ENCODE results near the gene RALGAPA1. TPM values are rescaled to one million over a fixed set of nuclear protein-coding genes. Genes with fewer than 3 reads are reported as not detected.

RALGAPA1 gene
- total and polyA plus RNA-seq, 2 of the 13 experiments (the other 11 are each of a cell fraction or from before 2014, with no cell fraction given), result 65.0 to 89.2 TPM

- peak; percentile 100 for TF ChIP-seq ZNF788 (CRISPR knock-in tag; IDR thresholded peaks at IDR 0.05; ENCODE audit: borderline replicate concordance)
- peak; percentile 100 for TF ChIP-seq KLF9 (CRISPR knock-in tag; IDR thresholded peaks at IDR 0.05; ENCODE audit: low read depth)
- peak; percentile 100 for TF ChIP-seq ZFP37 (CRISPR knock-in tag; IDR thresholded peaks at IDR 0.05; ENCODE audit: borderline replicate concordance)
- peak; percentile 99 for TF ChIP-seq ZNF609 (CRISPR knock-in tag; IDR thresholded peaks at IDR 0.05; ENCODE audit: borderline replicate concordance)
- TF ChIP-seq ZNF790 (CRISPR knock-in tag; IDR thresholded peaks at IDR 0.05; ENCODE audit: borderline replicate concordance), result peak; percentile 100
- TF ChIP-seq RFX1 (IDR thresholded peaks at IDR 0.05), result no peak
- TF ChIP-seq SKIL (CRISPR knock-in tag; IDR thresholded peaks at IDR 0.05; ENCODE audit: borderline replicate concordance), result peak; percentile 99
- TF ChIP-seq ZNF678 (CRISPR knock-in tag; IDR thresholded peaks at IDR 0.05), result peak; percentile 100
- peak; percentile 100 for TF ChIP-seq ETS1 (CRISPR knock-in tag; IDR thresholded peaks at IDR 0.05)
- TF ChIP-seq PRMT3 (CRISPR knock-in tag; IDR thresholded peaks at IDR 0.05; ENCODE audit: borderline replicate concordance, low read depth), result peak; percentile 100
- TF ChIP-seq SRSF1 (optimal IDR thresholded peaks at IDR 0.05; ENCODE audit: low read depth, low read length), result peak; percentile 91
- TF ChIP-seq ZHX2 (IDR thresholded peaks at IDR 0.05; ENCODE audit: low read depth), result 0 out of 2 replicates have a peak, but pooled peaks have one; percentile 11
- TF ChIP-seq ZHX2 (CRISPR knock-in tag; IDR thresholded peaks at IDR 0.05; ENCODE audit: borderline replicate concordance), result peak; percentile 100
- TF ChIP-seq ZNF746 (CRISPR knock-in tag; IDR thresholded peaks at IDR 0.05), result peak; percentile 100
- TF ChIP-seq FOXO1 (CRISPR knock-in tag; IDR thresholded peaks at IDR 0.05), result peak; percentile 100
These were observed 274.1 kb downstream of the RALGAPA1 start (continued) for GRCh38 chr14:35534873-35535482.
